Measurements from ENCODE around the gene CXXC5.

- TF ChIP-seq CTCF (IDR thresholded peaks at IDR 0.05), result no peak
- TF ChIP-seq ETV6 (CRISPR knock-in tag; IDR thresholded peaks at IDR 0.05), result no peak
- TF ChIP-seq FOXK1 (CRISPR knock-in tag; IDR thresholded peaks at IDR 0.05), result no peak
- no peak for TF ChIP-seq GTF2I (CRISPR knock-in tag; conservative IDR thresholded peaks at IDR 0.05)
- TF ChIP-seq ZNF121 (CRISPR knock-in tag; IDR thresholded peaks at IDR 0.05), result no peak
- no peak for TF ChIP-seq ELF4 (CRISPR knock-in tag; IDR thresholded peaks at IDR 0.05; ENCODE audit: low read depth)
- no peak for TF ChIP-seq NFYB (CRISPR knock-in tag; conservative IDR thresholded peaks at IDR 0.05; ENCODE audit: low read depth)
- TF ChIP-seq JUN (CRISPR knock-in tag; IDR thresholded peaks at IDR 0.05), result no peak
- no peak for TF ChIP-seq TCF7 (CRISPR knock-in tag; IDR thresholded peaks at IDR 0.05; ENCODE audit: low read depth)
- TF ChIP-seq FOXP4 (CRISPR knock-in tag; IDR thresholded peaks at IDR 0.05), result no peak
- TF ChIP-seq ATF3 (CRISPR knock-in tag; conservative IDR thresholded peaks at IDR 0.05), result no peak
- TF ChIP-seq, protein P1, sequence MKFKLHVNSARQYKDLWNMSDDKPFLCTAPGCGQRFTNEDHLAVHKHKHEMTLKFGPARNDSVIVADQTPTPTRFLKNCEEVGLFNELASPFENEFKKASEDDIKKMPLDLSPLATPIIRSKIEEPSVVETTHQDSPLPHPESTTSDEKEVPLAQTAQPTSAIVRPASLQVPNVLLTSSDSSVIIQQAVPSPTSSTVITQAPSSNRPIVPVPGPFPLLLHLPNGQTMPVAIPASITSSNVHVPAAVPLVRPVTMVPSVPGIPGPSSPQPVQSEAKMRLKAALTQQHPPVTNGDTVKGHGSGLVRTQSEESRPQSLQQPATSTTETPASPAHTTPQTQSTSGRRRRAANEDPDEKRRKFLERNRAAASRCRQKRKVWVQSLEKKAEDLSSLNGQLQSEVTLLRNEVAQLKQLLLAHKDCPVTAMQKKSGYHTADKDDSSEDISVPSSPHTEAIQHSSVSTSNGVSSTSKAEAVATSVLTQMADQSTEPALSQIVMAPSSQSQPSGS (CRISPR knock-in tag; IDR thresholded peaks at IDR 0.05; ENCODE audit: borderline replicate concordance, low read depth), result no peak
- TF ChIP-seq ESRRA (CRISPR knock-in tag; IDR thresholded peaks at IDR 0.05; ENCODE audit: borderline replicate concordance), result no peak
- no peak for TF ChIP-seq ZNF317 (CRISPR knock-in tag; IDR thresholded peaks at IDR 0.05; ENCODE audit: borderline replicate concordance, low read depth)
Measured at GRCh38 chr5:139611703-139612584, 36.2 kb upstream of the CXXC5 start.
